SK-N-SH (cell line): Measurements from ENCODE around the gene MDH2. TPM values are rescaled to one million over a fixed set of nuclear protein-coding genes. Genes with fewer than 3 reads are reported as not detected.
"Not testable (repeated sequence)": the region's sequence is repeated elsewhere in the genome, so short reads cannot be mapped to it uniquely, and the experiment has no call there.

Source experiments
- CTCF ChIA-PET: fragments of 300-600, 350-600 bp; formaldehyde crosslinking; extraction: SDS; loops from one replicate; lab custom pipeline; 2021; lab: Yijun Ruan, JAX
- POLR2A ChIA-PET: fragments of 350-600 bp; sonication (Branson Sonifier 250); formaldehyde crosslinking; extraction: SDS; loops from one replicate; lab custom pipeline; 2020; ENCODE audit warnings: antibody characterized with exemption, inconsistent platforms; lab: Yijun Ruan, JAX
- DNase-seq: peaks from one replicate; pipeline ENCODE4 v3.0.0; 2012
- H2AFZ ChIP-seq: fragments of 200-600 bp; sonication (generic); 2 replicates; pipeline ENCODE4 v1.8.1; 2016; ENCODE audit warnings: antibody characterized with exemption, mild to moderate bottlenecking, low read depth
- H3F3A ChIP-seq: fragments of 200-600 bp; sonication (generic); replicated peaks from 2 replicates; pipeline ENCODE3; 2016; ENCODE audit warnings: antibody characterized with exemption, mild to moderate bottlenecking; ENCODE audit not compliant: insufficient read depth
- H3K27ac ChIP-seq, 2 experiments: fragments of 200-500 bp in 1 of 2; fragments of 200-600 bp in 1 of 2; sonication (Bioruptor generic) in 1 of 2; sonication (generic), shearing (Covaris generic) in 1 of 2; 2 replicates each; pipeline versions ENCODE4 v1.5.1 to v1.6.1; 2014 to 2016; ENCODE audit warnings: low read depth in 2 of 2, inconsistent platforms in 1 of 2, low read length in 1 of 2, mild to moderate bottlenecking in 1 of 2, mixed read lengths in 1 of 2
- H3K27me3 ChIP-seq: fragments of 200-600 bp; sonication (generic), shearing (Covaris generic); 2 replicates; pipeline ENCODE4 v1.6.1; 2016; ENCODE audit warnings: mixed run types; ENCODE audit not compliant: insufficient read depth
- H3K36me3 ChIP-seq, 2 experiments: fragments of 200-500 bp in 1 of 2; fragments of 200-600 bp in 1 of 2; sonication (Bioruptor generic) in 1 of 2; sonication (generic) in 1 of 2; replicated peaks in 1 of 2; 2 replicates each; pipeline versions ENCODE3 to v1.5.1; 2014 to 2016; ENCODE audit warnings: low read length in 1 of 2, mild to moderate bottlenecking in 1 of 2; ENCODE audit not compliant: insufficient read depth in 2 of 2, control insufficient read depth in 1 of 2
- H3K4me1 ChIP-seq, 2 experiments: fragments of 200-500 bp in 1 of 2; fragments of 200-600 bp in 1 of 2; sonication (Bioruptor generic) in 1 of 2; sonication (generic), shearing (Covaris generic) in 1 of 2; 2 replicates each; pipeline versions ENCODE4 v1.5.1 to v1.6.1; 2014 to 2016; ENCODE audit warnings: low read depth in 1 of 2, low read length in 1 of 2, mixed run types in 1 of 2; ENCODE audit not compliant: insufficient read depth in 2 of 2, control insufficient read depth in 1 of 2
- H3K4me2 ChIP-seq: fragments of 200-600 bp; sonication (generic), shearing (Covaris generic); 2 replicates; pipeline ENCODE4 v1.6.1; 2017; ENCODE audit warnings: mixed run types
- H3K4me3 ChIP-seq, 2 experiments: fragments of 200-500 bp in 1 of 2; fragments of 200-600 bp in 1 of 2; sonication (Bioruptor generic) in 1 of 2; sonication (generic), shearing (Covaris generic) in 1 of 2; 2 replicates each; pipeline versions ENCODE4 v1.5.1 to v1.8.1; 2014 to 2016; ENCODE audit warnings: low read depth in 2 of 2, inconsistent platforms in 1 of 2, low read length in 1 of 2, mild to moderate bottlenecking in 1 of 2, mixed read lengths in 1 of 2, moderate library complexity in 1 of 2
- H3K79me2 ChIP-seq: fragments of 200-600 bp; sonication (generic); 2 replicates; pipeline ENCODE4 v1.8.1; 2017; ENCODE audit warnings: mild to moderate bottlenecking; ENCODE audit not compliant: insufficient read depth
- H3K9ac ChIP-seq: fragments of 200-600 bp; sonication (generic); 2 replicates; pipeline ENCODE4 v1.6.1; 2017; ENCODE audit warnings: mixed run types
- H3K9me2 ChIP-seq: fragments of 200-600 bp; sonication (generic); 2 replicates; pipeline ENCODE4 v1.6.1; 2017; ENCODE audit warnings: mixed run types
- H3K9me3 ChIP-seq: fragments of 200-600 bp; sonication (generic); 2 replicates; pipeline ENCODE4 v1.6.1; 2017; ENCODE audit warnings: mixed run types, mild to moderate bottlenecking, moderate library complexity
- H4K20me1 ChIP-seq: fragments of 200-600 bp; sonication (generic); 2 replicates; pipeline ENCODE4 v1.6.1; 2017; ENCODE audit warnings: mild to moderate bottlenecking, mixed run types; ENCODE audit not compliant: insufficient read depth
- CHD2 ChIP-seq: fragments of 150-350 bp; IDR thresholded peaks from 2 replicates; pipeline ENCODE4 v1.6.1; 2018; ENCODE audit warnings: low read length; ENCODE audit not compliant: partially characterized antibody
- EZH2phosphoT487 ChIP-seq: fragments of 200-600 bp; sonication (generic); IDR thresholded peaks from 2 replicates; pipeline ENCODE4 v1.6.1; 2017; ENCODE audit warnings: low read depth, mixed run types, mild to moderate bottlenecking, antibody characterized with exemption, moderate library complexity, borderline replicate concordance
- FOSL2 ChIP-seq: IDR thresholded peaks from 2 replicates; pipeline ENCODE4 v1.4.0; 2012; ENCODE audit warnings: low read depth, mild to moderate bottlenecking, moderate library complexity, borderline replicate concordance
- FOXJ3 ChIP-seq: sonication (generic); formaldehyde crosslinking; IDR thresholded peaks from 2 replicates; pipeline ENCODE4 v1.5.1; 2020; ENCODE audit warnings: mild to moderate bottlenecking, missing genetic modification reagents
- GABPA ChIP-seq: IDR thresholded peaks from 2 replicates; pipeline ENCODE4 v1.4.0; 2012; ENCODE audit warnings: low read depth, mild to moderate bottlenecking
- POLR2AphosphoS5 ChIP-seq: IDR thresholded peaks from 2 replicates; pipeline ENCODE4 v1.6.1; 2012; ENCODE audit warnings: low read depth, low read length
- RCOR1 ChIP-seq: fragments of 150-350 bp; IDR thresholded peaks from 2 replicates; pipeline ENCODE4 v1.6.1; 2017; ENCODE audit warnings: antibody characterized with exemption, low read length
- RXRA ChIP-seq: IDR thresholded peaks from 2 replicates; pipeline ENCODE4 v1.4.0; 2012; ENCODE audit warnings: low read depth, mild to moderate bottlenecking, borderline replicate concordance
- SIN3A ChIP-seq: IDR thresholded peaks from 2 replicates; pipeline ENCODE4 v1.6.1; 2012; ENCODE audit warnings: low read depth, mild to moderate bottlenecking, low read length, moderate library complexity, borderline replicate concordance
- SMC3 ChIP-seq: IDR thresholded peaks from 2 replicates; pipeline ENCODE4 v1.6.1; 2012; ENCODE audit warnings: low read depth, low read length, improper control_type of control experiment
- TEAD4 ChIP-seq: IDR thresholded peaks from 2 replicates; pipeline ENCODE4 v1.4.0; 2012; ENCODE audit warnings: mild to moderate bottlenecking, borderline replicate concordance; ENCODE audit not compliant: insufficient read depth
- WGBS: methylation state at CpG from one replicate; pipeline ENCODE4 v1.1.6; 2017; ENCODE audit warnings: low lambda C conversion rate; 5-methylcytosine and 5-hydroxymethylcytosine counted together
- polyA plus RNA-seq, 3 experiments: library from polyadenylated mRNA; depleted of rRNA; stranded (reverse); fragments of >200 nt; gene quantifications; 2 replicates each; pipeline ENCODE4 v1.2.3, GENCODE V29; 2012
- TF ChIP-seq, protein P1 (sequence below): IDR thresholded peaks from 2 replicates; pipeline ENCODE4; 2012
- TF ChIP-seq, protein P2 (sequence below): fragments of 200-600 bp; sonication (generic); IDR thresholded peaks from 2 replicates; pipeline ENCODE4 v1.6.1; 2017; ENCODE audit warnings: antibody characterized with exemption, mild to moderate bottlenecking, moderate library complexity
- TF ChIP-seq, protein P3 (sequence below): IDR thresholded peaks from 2 replicates; pipeline ENCODE4 v1.4.0; 2012; ENCODE audit warnings: low read depth

Gene MDH2
- polyA plus RNA-seq, 1 of the 3 experiments (the other 2 are of a cell fraction), result 301 TPM

DNA sequence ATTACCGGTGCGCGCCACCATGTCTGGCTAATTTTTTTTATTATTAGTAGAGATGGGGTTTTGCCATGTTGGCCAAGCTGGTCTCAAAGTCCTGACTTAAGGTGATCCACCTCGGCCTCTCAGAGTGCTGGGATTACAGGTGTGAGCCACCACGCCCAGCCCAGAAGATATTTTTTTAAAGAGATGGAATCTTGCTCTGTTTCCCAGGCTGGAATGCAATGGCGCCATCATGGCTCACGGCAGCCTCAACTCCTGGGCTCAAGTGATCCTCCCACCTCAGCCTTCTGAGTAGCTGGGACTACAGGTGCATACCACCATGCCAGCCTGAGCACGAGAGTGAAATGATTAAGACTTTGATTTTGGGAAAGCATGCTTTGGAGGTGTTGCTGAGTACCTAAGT is 4.8 kb downstream of the MDH2 start:
- not testable (repeated sequence) for H3K27me3 ChIP-seq, DNase-seq, H3K4me3 ChIP-seq, H2AFZ ChIP-seq, H3K4me2 ChIP-seq, H3K9ac ChIP-seq, H3K27ac ChIP-seq, H3K9me3 ChIP-seq, H3K9me2 ChIP-seq
- Histone ChIP-seq H3F3A (peaks cover 23% of the 10 kb centered on the region), H3K79me2 (peaks cover 98% of the 10 kb centered on the region), H4K20me1 (peaks cover 52% of the 10 kb centered on the region), H3K36me3 (peaks cover 31 to 43% of the 10 kb centered on the region in 2 experiments), H3K4me1 (peaks cover 5 to 21% of the 10 kb centered on the region in 2 experiments)
- WGBS, result 96% methylated on average over 8 of the region's 8 CpGs
- ChIA-PET CTCF (interaction anchor here (0.6 to 1.3 kb wide), 3 partner anchors 14 to 79 kb away, joined by 3 read pairs; no protein-coding TSS in a partner anchor), POLR2A (interaction anchor here (1.2 kb wide), 1 partner anchor 11 kb away, joined by 6 read pairs; no protein-coding TSS in a partner anchor)

DNA sequence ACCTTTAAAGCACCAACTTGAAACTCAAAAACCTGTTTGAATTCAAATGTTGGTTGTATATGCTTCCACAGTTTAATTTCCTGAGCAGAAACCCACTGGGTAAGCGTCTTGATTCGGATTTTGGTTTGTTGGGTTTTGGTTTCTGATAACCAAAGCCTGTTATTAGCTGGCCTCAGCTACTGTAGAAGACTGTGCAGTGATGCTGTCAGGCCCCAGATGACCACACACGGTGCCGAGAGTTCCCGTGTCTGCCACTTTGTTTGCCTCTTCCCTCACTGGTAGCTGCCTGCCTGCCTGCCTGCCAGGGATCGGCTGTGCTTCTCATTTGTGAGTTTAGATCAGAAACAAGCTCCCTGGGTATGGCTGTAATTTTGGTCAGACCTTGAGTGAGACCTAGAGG is 5.6 kb downstream of the MDH2 start:
- Histone ChIP-seq H2AFZ (no peak overlapping the region), H3K79me2 (peaks cover 93% of the 10 kb centered on the region), H3K27me3 (no peaks in the 10 kb centered on the region), H3K4me2 (no peak overlapping the region), H3K9me2 (no peaks in the 10 kb centered on the region), H3F3A (peaks cover 19% of the 10 kb centered on the region), H3K36me3 (peaks cover 39 to 51% of the 10 kb centered on the region in 2 experiments), H3K9me3 (no peaks in the 10 kb centered on the region), H4K20me1 (peaks cover 52% of the 10 kb centered on the region), H3K4me3 (no peak overlapping the region), H3K4me1 (peaks cover 5 to 21% of the 10 kb centered on the region in 2 experiments), H3K27ac (peak overlapping the region in 1 of 2 experiments; percentile 66; a peak in 1 of 4 replicates), H3K9ac (no peak overlapping the region)
- CTCF ChIA-PET, result interaction anchor here (1.0 to 1.3 kb wide), 3 partner anchors 14 to 33 kb away, joined by 3 read pairs; no protein-coding TSS in a partner anchor
- WGBS, result 88% methylated on average over 6 of the region's 6 CpGs
- no peak for DNase-seq
- POLR2A ChIA-PET, result interaction anchor here (0.6 to 1.2 kb wide), 2 partner anchors 10 to 270 kb away, joined by 3 to 6 read pairs; no protein-coding TSS in a partner anchor
- TF ChIP-seq, protein P1, sequence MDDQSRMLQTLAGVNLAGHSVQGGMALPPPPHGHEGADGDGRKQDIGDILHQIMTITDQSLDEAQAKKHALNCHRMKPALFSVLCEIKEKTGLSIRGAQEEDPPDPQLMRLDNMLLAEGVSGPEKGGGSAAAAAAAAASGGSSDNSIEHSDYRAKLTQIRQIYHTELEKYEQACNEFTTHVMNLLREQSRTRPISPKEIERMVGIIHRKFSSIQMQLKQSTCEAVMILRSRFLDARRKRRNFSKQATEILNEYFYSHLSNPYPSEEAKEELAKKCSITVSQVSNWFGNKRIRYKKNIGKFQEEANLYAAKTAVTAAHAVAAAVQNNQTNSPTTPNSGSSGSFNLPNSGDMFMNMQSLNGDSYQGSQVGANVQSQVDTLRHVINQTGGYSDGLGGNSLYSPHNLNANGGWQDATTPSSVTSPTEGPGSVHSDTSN, result no peak
- TF ChIP-seq, protein P2, sequence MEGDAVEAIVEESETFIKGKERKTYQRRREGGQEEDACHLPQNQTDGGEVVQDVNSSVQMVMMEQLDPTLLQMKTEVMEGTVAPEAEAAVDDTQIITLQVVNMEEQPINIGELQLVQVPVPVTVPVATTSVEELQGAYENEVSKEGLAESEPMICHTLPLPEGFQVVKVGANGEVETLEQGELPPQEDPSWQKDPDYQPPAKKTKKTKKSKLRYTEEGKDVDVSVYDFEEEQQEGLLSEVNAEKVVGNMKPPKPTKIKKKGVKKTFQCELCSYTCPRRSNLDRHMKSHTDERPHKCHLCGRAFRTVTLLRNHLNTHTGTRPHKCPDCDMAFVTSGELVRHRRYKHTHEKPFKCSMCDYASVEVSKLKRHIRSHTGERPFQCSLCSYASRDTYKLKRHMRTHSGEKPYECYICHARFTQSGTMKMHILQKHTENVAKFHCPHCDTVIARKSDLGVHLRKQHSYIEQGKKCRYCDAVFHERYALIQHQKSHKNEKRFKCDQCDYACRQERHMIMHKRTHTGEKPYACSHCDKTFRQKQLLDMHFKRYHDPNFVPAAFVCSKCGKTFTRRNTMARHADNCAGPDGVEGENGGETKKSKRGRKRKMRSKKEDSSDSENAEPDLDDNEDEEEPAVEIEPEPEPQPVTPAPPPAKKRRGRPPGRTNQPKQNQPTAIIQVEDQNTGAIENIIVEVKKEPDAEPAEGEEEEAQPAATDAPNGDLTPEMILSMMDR, result no peak
- TF ChIP-seq FOSL2 (no peak), RXRA (no peak), POLR2AphosphoS5 (no peak), EZH2phosphoT487 (no peak), GABPA (no peak), CHD2 (no peak), TEAD4 (no peak), SMC3 (no peak), RCOR1 (no peak), FOXJ3 (no peak), SIN3A (no peak)
- TF ChIP-seq, protein P3, sequence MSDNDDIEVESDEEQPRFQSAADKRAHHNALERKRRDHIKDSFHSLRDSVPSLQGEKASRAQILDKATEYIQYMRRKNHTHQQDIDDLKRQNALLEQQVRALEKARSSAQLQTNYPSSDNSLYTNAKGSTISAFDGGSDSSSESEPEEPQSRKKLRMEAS, result no peak
